ENCODE data around the gene PRSS56.
"Not testable (repeated sequence)": the region's sequence is repeated elsewhere in the genome, so short reads cannot be mapped to it uniquely, and the experiment has no call there.

PRSS56 gene

GRCh38 chr2:232526372-232526941, 6.3 kb downstream of the PRSS56 start:
- DNase-seq, result no peak

GRCh38 chr2:232527905-232528470, 7.8 kb downstream of the PRSS56 start:
- DNase-seq, result no peak

- DNase-seq, result no peak
Measured at GRCh38 chr2:232528746-232529460, 8.7 kb downstream of the PRSS56 start.

GRCh38 chr2:232529806-232530547, 9.8 kb downstream of the PRSS56 start:
- DNase-seq, result no peak

- no peak for DNase-seq
Measured at GRCh38 chr2:232530626-232531260, 10.6 kb downstream of the PRSS56 start.

GRCh38 chr2:232532419-232532818, 12.2 kb downstream of the PRSS56 start:
- DNase-seq, result no peak

- not testable (repeated sequence) for DNase-seq
Measured at GRCh38 chr2:232532821-232533220, 12.6 kb downstream of the PRSS56 start.

GRCh38 chr2:232533944-232534710, 13.9 kb downstream of the PRSS56 start:
- DNase-seq, result no peak

GRCh38 chr2:232534940-232535651, 14.9 kb downstream of the PRSS56 start:
- DNase-seq, result no peak

- DNase-seq, result no peak
Measured at GRCh38 chr2:232535761-232536530, 15.8 kb downstream of the PRSS56 start.

GRCh38 chr2:232537079-232537478, 16.9 kb downstream of the PRSS56 start:
- DNase-seq, result no peak

- no peak for DNase-seq
Measured at GRCh38 chr2:232537499-232537898, 17.3 kb downstream of the PRSS56 start.

- DNase-seq, result no peak
Measured at GRCh38 chr2:232538671-232539070, 18.5 kb downstream of the PRSS56 start.

- DNase-seq, result no peak
Measured at GRCh38 chr2:232539298-232540231, 19.4 kb downstream of the PRSS56 start, which contains the start of gene CHRNG. Gene CHRNG (plus strand): TSS chr2:232539692. CDS start chr2:232539748, 56 bp downstream.

- DNase-seq, result no peak
Measured at GRCh38 chr2:232540441-232541041, 20.4 kb downstream of the PRSS56 start.

- DNase-seq, result no peak
Measured at GRCh38 chr2:232541195-232541960, 21.2 kb downstream of the PRSS56 start.

GRCh38 chr2:232541961-232542714, 21.9 kb downstream of the PRSS56 start:
- DNase-seq, result no peak

All from activated naive CD4-positive, alpha-beta T cell (primary cell).